Ishikawa (cell line): ENCODE results near the gene TBC1D14.

ENCODE experiments used
- CEBPB ChIP-seq: IDR thresholded peaks from 2 replicates; pipeline ENCODE4 v1.6.1; 2012
- CREB1 ChIP-seq: IDR thresholded peaks from 2 replicates; pipeline ENCODE4 v1.6.1; 2012; ENCODE audit warnings: low read depth
- EGR1 ChIP-seq: IDR thresholded peaks from 2 replicates; pipeline ENCODE4 v1.6.1; 2012
- EP300 ChIP-seq: IDR thresholded peaks from 2 replicates; pipeline ENCODE4 v1.6.1; 2012; ENCODE audit warnings: borderline replicate concordance
- FOXM1 ChIP-seq: IDR thresholded peaks from 2 replicates; pipeline ENCODE4 v1.6.1; 2012; ENCODE audit warnings: low read depth, borderline replicate concordance
- NFIC ChIP-seq: IDR thresholded peaks from 2 replicates; pipeline ENCODE4 v1.6.1; 2012
- RAD21 ChIP-seq: IDR thresholded peaks from 2 replicates; pipeline ENCODE4 v1.6.1; 2012; ENCODE audit warnings: low read depth
- REST ChIP-seq: IDR thresholded peaks from 2 replicates; pipeline ENCODE4 v1.6.1; 2012; ENCODE audit warnings: low read depth, mild to moderate bottlenecking
- TAF1 ChIP-seq: IDR thresholded peaks from 2 replicates; pipeline ENCODE4 v1.6.1; 2012; ENCODE audit warnings: low read depth, mild to moderate bottlenecking
- TCF12 ChIP-seq: IDR thresholded peaks from 2 replicates; pipeline ENCODE4 v1.6.1; 2012; ENCODE audit warnings: low read depth
- TEAD4 ChIP-seq: IDR thresholded peaks from 2 replicates; pipeline ENCODE4 v1.6.1; 2012
- USF1 ChIP-seq: IDR thresholded peaks from 2 replicates; pipeline ENCODE4 v1.6.1; 2012
- YY1 ChIP-seq: IDR thresholded peaks from 2 replicates; pipeline ENCODE4 v1.6.1; 2012; ENCODE audit warnings: low read depth
- ZBTB7A ChIP-seq: IDR thresholded peaks from 2 replicates; pipeline ENCODE4 v1.6.1; 2012; ENCODE audit warnings: low read depth
- TF ChIP-seq, protein P1 (sequence below): IDR thresholded peaks from 2 replicates; pipeline ENCODE4 v1.6.1; 2012

Gene TBC1D14

DNA sequence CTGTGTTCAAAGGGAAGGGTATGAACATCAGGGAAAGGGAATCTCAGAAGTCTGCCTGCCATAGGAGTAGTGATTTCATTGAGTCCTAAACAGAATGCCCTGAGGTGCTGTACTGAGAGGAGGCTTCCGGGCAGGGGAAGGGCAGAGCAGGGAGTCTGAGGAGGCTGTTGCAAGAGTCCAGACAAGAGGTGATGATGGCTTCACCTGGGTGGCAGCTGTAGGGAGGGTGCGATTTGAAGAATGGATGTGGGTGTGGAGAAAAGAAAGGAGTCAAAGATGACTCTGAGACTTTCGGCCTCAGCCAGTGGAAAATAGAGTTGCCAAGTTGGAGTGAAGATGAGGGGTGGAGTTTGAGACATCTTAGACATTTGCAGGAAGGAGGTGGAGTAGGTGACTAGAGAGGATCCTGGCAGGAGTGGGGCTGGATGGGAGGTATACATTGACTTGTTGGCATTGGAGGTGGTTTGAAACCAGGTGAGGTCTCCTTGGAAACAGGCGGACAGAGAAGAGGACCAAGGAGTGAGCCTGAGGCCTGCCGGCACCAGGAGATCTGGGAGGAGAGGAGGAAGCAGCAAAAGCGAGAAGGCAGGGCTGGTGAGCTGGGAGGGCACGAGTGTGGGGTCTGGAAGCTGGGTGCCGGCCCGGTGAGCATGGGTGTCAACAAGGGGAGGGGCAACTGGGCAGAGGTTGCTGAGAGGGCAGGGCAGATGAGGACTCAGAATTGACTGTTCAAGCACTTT, 24.2 kb downstream of the TBC1D14 start:
- TF ChIP-seq CEBPB, result no peak
- TF ChIP-seq CREB1, result no peak
- no peak for TF ChIP-seq ZBTB7A
- no peak for TF ChIP-seq NFIC
- no peak for TF ChIP-seq TCF12
- TF ChIP-seq EP300, result no peak
- TF ChIP-seq EGR1, result no peak
- no peak for TF ChIP-seq TEAD4
- TF ChIP-seq TAF1, result no peak
- no peak for TF ChIP-seq YY1
- no peak for TF ChIP-seq FOXM1
- no peak for TF ChIP-seq RAD21
- TF ChIP-seq REST, result no peak
- TF ChIP-seq USF1, result no peak
- TF ChIP-seq, protein P1, sequence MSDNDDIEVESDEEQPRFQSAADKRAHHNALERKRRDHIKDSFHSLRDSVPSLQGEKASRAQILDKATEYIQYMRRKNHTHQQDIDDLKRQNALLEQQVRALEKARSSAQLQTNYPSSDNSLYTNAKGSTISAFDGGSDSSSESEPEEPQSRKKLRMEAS, result no peak

- TF ChIP-seq ZBTB7A (no peak), TCF12 (no peak)
These were observed 26.3 kb downstream of the TBC1D14 start for GRCh38 chr4:6935965-6936364.

GRCh38 chr4:6937201-6937600, 27.6 kb downstream of the TBC1D14 start:
- TF ChIP-seq NFIC (no peak), FOXM1 (no peak), RAD21 (no peak), YY1 (no peak), REST (no peak), EP300 (no peak), CREB1 (no peak)
- TF ChIP-seq, protein P1, result no peak

DNA sequence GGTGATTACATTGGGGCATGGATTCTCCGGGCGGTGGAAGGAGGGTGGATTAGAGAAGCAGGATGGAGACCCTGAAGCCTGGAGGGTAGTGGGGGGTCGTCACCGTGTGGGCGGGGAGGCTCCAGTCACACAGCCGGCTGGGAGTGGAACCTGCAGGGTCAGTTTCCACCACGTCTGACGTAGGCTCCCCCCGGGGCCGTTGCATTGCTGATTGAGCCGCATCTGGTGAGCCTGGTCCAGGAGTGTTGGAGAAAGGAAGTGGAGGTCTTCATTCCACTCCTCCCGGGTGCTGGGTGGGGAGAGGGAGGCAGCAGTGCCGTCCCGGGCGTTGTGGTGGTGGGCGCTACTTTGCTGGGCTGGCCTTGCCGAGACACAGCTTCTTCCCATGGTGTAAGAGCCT, 28.1 kb downstream of the TBC1D14 start:
- TF ChIP-seq RAD21 (no peak), EGR1 (no peak), USF1 (no peak), TAF1 (no peak), EP300 (no peak), TEAD4 (no peak), CREB1 (no peak), YY1 (no peak), CEBPB (no peak), NFIC (no peak), TCF12 (no peak), REST (no peak), FOXM1 (no peak), ZBTB7A (no peak)
- TF ChIP-seq, protein P1, result no peak
